GM23338 (cell line): Measurements from ENCODE around the gene PRDX4. TPM values are rescaled to one million over a fixed set of nuclear protein-coding genes. Genes with fewer than 3 reads are reported as not detected.

Source experiments
- ATAC-seq: fragments of 200-7000 bp; cut with Tn5 transposase; 3 replicates; pipeline ENCODE4 v1.9.1; 2020
- DNase-seq: peaks from one replicate; pipeline ENCODE4 v3.0.0-alpha.2; 2015; ENCODE audit warnings: low spot score
- H2AFZ ChIP-seq: fragments of 200-600 bp; sonication (generic); 2 replicates; pipeline ENCODE4 v1.8.0; 2016; ENCODE audit warnings: antibody characterized with exemption, mild to moderate bottlenecking, moderate library complexity
- H3F3A ChIP-seq: fragments of 200-600 bp; sonication (generic); replicated peaks from 2 replicates; pipeline ENCODE4 v1.8.0; 2017; ENCODE audit warnings: antibody characterized with exemption, mixed run types, low read depth
- H3K27ac ChIP-seq: fragments of 200-600 bp; sonication (generic); 2 replicates; pipeline ENCODE4 v1.6.1; 2016; ENCODE audit warnings: low read depth
- H3K27me3 ChIP-seq: fragments of 200-600 bp; sonication (generic); 2 replicates; pipeline ENCODE4 v1.8.0; 2016; ENCODE audit warnings: mild to moderate bottlenecking, mixed run types, moderate library complexity; ENCODE audit not compliant: insufficient read depth
- H3K36me3 ChIP-seq: fragments of 200-600 bp; sonication (generic); 2 replicates; pipeline ENCODE4 v1.8.0; 2016; ENCODE audit warnings: mild to moderate bottlenecking; ENCODE audit not compliant: insufficient read depth
- H3K4me1 ChIP-seq: fragments of 200-600 bp; sonication (generic); 2 replicates; pipeline ENCODE4 v1.8.0; 2016; ENCODE audit warnings: mild to moderate bottlenecking, moderate library complexity; ENCODE audit not compliant: insufficient read depth
- H3K4me2 ChIP-seq: fragments of 200-600 bp; sonication (generic); 2 replicates; pipeline ENCODE4 v1.7.1; 2017; ENCODE audit warnings: mixed run types
- H3K4me3 ChIP-seq: fragments of 200-600 bp; sonication (generic); 2 replicates; pipeline ENCODE4 v1.6.1; 2016; ENCODE audit warnings: mixed run types
- H3K79me2 ChIP-seq: fragments of 200-600 bp; sonication (generic); replicated peaks from 2 replicates; pipeline ENCODE4 v1.8.0; 2017; ENCODE audit warnings: mild to moderate bottlenecking; ENCODE audit not compliant: insufficient read depth
- H3K9me2 ChIP-seq: fragments of 200-600 bp; sonication (generic); 2 replicates; pipeline ENCODE4 v1.8.0; 2017; ENCODE audit not compliant: insufficient read depth
- H4K20me1 ChIP-seq: fragments of 200-600 bp; sonication (generic); replicated peaks from 2 replicates; pipeline ENCODE4 v1.8.0; 2017; ENCODE audit warnings: mild to moderate bottlenecking; ENCODE audit not compliant: insufficient read depth
- H3K27ac Mint-ChIP-seq: 2 replicates; pipeline ENCODE4 v1.8.0; 2020; ENCODE audit warnings: inconsistent platforms, mild to moderate bottlenecking, moderate library complexity, mixed read lengths
- H3K27me3 Mint-ChIP-seq: 3 replicates; pipeline ENCODE4 v1.8.0; 2022; ENCODE audit warnings: low read depth, mild to moderate bottlenecking, moderate library complexity, mixed read lengths, inconsistent platforms; ENCODE audit not compliant: insufficient read depth, poor library complexity
- H3K36me3 Mint-ChIP-seq: 3 replicates; pipeline ENCODE4 v1.8.0; 2021; ENCODE audit warnings: low read depth, mild to moderate bottlenecking, inconsistent platforms, moderate library complexity, mixed read lengths
- H3K4me1 Mint-ChIP-seq: 3 replicates; pipeline ENCODE4 v1.8.0; 2020; ENCODE audit warnings: mild to moderate bottlenecking, inconsistent platforms, mixed read lengths
- H3K4me3 Mint-ChIP-seq: 3 replicates; pipeline ENCODE4 v1.8.0; 2021; ENCODE audit warnings: moderate library complexity, mild to moderate bottlenecking, inconsistent platforms, mixed read lengths
- H3K9me3 Mint-ChIP-seq: 3 replicates; pipeline ENCODE4 v1.8.0; 2020; ENCODE audit warnings: moderate library complexity, mild to moderate bottlenecking, inconsistent platforms, mixed read lengths
- EZH2 ChIP-seq: fragments of 200-600 bp; sonication (generic); IDR thresholded peaks from one replicate; pipeline ENCODE4 v1.8.0; 2017; ENCODE audit warnings: antibody characterized with exemption, mild to moderate bottlenecking, low read depth; ENCODE audit not compliant: unreplicated experiment
- EZH2phosphoT487 ChIP-seq: fragments of 200-600 bp; sonication (generic); IDR thresholded peaks from one replicate; pipeline ENCODE4 v1.8.1; 2018; ENCODE audit warnings: antibody characterized with exemption; ENCODE audit not compliant: unreplicated experiment
- JUNB ChIP-seq: IDR thresholded peaks from one replicate; pipeline ENCODE4 v1.6.1; 2016; ENCODE audit warnings: antibody characterized with exemption; ENCODE audit not compliant: unreplicated experiment
- NANOG ChIP-seq: IDR thresholded peaks from 2 replicates; pipeline ENCODE4 v1.6.1; 2016; ENCODE audit warnings: antibody characterized with exemption, borderline replicate concordance
- POLR2AphosphoS5 ChIP-seq: IDR thresholded peaks from 2 replicates; pipeline ENCODE4 v1.6.1; 2016; ENCODE audit warnings: antibody characterized with exemption, low read depth
- STAT1 ChIP-seq: IDR thresholded peaks from one replicate; pipeline ENCODE4 v1.6.1; 2016; ENCODE audit warnings: antibody characterized with exemption; ENCODE audit not compliant: unreplicated experiment
- ZNF331 ChIP-seq: fragments of 250-450 bp; sonication (Bioruptor Pico); IDR thresholded peaks from 2 replicates; pipeline ENCODE4 v1.5.0; 2020; ENCODE audit warnings: low read depth, mild to moderate bottlenecking, moderate library complexity
- polyA plus RNA-seq: library from polyadenylated mRNA; unstranded; fragments of >200 nt; fragmentation: Nextera tagmentation; extraction: Ambion mirVana; gene quantifications from 2 replicates; pipeline ENCODE4 v1.2.1, GENCODE V29; 2016
- total RNA-seq: library from RNA; depleted of rRNA; stranded (reverse); fragments of >200 nt; shearing (Covaris generic); gene quantifications from 2 replicates; pipeline ENCODE4 v1.2.3, GENCODE V29; 2014
- TF ChIP-seq, protein P1 (sequence below): IDR thresholded peaks from 2 replicates; pipeline ENCODE4 v1.6.1; 2016; ENCODE audit warnings: antibody characterized with exemption
- TF ChIP-seq, protein P2 (sequence below): fragments of 250-450 bp; sonication (Bioruptor Pico); IDR thresholded peaks from 2 replicates; pipeline ENCODE4 v1.5.0; 2020; ENCODE audit warnings: mild to moderate bottlenecking, moderate library complexity
- TF ChIP-seq, protein P3 (sequence below): IDR thresholded peaks from one replicate; pipeline ENCODE4 v1.6.1; 2018; ENCODE audit warnings: antibody characterized with exemption; ENCODE audit not compliant: unreplicated experiment

Gene PRDX4
- total and polyA plus RNA-seq, 2 experiments from 2014 or later, result 101 to 139 TPM

DNA sequence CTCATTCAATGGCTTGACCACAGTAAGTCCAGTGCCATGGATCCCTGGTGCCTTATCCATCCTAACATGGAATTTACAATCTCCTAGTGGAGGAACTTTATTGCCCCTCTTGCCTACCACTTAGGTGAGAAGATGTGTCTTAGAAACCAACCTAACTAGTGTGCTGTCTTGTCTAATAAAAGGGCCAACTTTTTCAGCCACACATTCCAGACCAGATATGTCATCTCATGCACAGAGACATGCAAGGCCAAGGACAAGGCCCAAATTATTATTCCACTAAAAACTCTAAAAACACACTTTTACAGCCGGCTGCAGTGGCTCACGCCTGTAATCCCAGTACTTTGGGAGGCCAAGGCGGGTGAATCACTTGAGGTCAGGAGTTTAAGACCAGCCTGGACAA lies 10.6 kb upstream of the PRDX4 start:
- DNase-seq (no peak), ATAC-seq (no peak)
- 0 out of 2 replicates have a peak, but pooled peaks cover 4% of the 10 kb centered on the region for H3K9me2 ChIP-seq
- peaks cover 3% of the 10 kb centered on the region; the same call in 1 of the 2 replicates for H3K4me1 ChIP-seq
- no peaks in the 10 kb centered on the region for H3F3A ChIP-seq
- TF ChIP-seq POLR2AphosphoS5 (no peak), STAT1 (no peak), ZNF331 (no peak), EZH2 (no peak)
- no peaks in the 10 kb centered on the region for H3K27me3 ChIP-seq
- Mint-ChIP-seq H3K9me3 (0 out of 3 replicates have a peak, but pooled peaks cover 4% of the 10 kb centered on the region), H3K27ac (no peak overlapping the region), H3K4me1 (peaks cover 18% of the 10 kb centered on the region), H3K4me3 (no peak overlapping the region), H3K27me3 (no peaks in the 10 kb centered on the region), H3K36me3 (peaks cover 16% of the 10 kb centered on the region; the same call in 2 of the 3 replicates)
- no peak overlapping the region for H3K27ac ChIP-seq
- no peaks in the 10 kb centered on the region for H3K36me3 ChIP-seq
- no peak overlapping the region for H3K4me3 ChIP-seq
- no peaks in the 10 kb centered on the region for H4K20me1 ChIP-seq
- no peaks in the 10 kb centered on the region for H3K79me2 ChIP-seq
- no peak overlapping the region for H3K4me2 ChIP-seq
- no peak overlapping the region for H2AFZ ChIP-seq

DNA sequence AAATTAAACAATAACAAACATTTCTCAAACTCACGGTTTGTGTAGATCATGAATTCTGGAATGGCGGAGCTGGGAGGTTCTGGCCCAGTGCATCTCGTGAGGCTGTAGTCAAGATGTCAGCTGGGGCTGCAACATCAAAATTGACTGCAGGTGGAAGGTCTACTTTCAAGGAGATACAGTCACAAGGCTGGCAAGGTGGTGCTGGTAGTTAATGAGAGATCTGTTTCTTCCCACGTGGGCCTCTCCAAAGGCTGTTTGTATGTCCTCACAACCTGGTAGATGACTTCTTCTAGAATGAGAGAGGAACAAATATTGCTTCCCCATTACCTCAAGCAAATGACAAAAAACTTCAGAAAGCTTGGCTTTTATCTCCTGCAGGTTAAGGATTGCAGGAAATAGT lies 8.0 kb upstream of the PRDX4 start:
- H3K27me3 Mint-ChIP-seq, result no peaks in the 10 kb centered on the region
- H3K4me2 ChIP-seq, result peak overlapping the region; percentile 64
- peaks cover 3% of the 10 kb centered on the region; the same call in 1 of the 2 replicates for H3K4me1 ChIP-seq
- H3K4me3 ChIP-seq, result peak overlapping the region; percentile 9; the same call in 1 of the 2 replicates
- no peak overlapping the region for H3K4me3 Mint-ChIP-seq
- no peak overlapping the region for H2AFZ ChIP-seq
- no peaks in the 10 kb centered on the region for H3K9me3 Mint-ChIP-seq
- H3K36me3 Mint-ChIP-seq, result peaks cover 5% of the 10 kb centered on the region; the same call in 2 of the 3 replicates
- no peak for DNase-seq
- H3K79me2 ChIP-seq, result no peaks in the 10 kb centered on the region
- H3K27ac ChIP-seq, result peak overlapping the region; percentile 92
- no peaks in the 10 kb centered on the region for H3K36me3 ChIP-seq
- H4K20me1 ChIP-seq, result no peaks in the 10 kb centered on the region
- no peak overlapping the region; the same call in 1 of the 2 replicates for H3K27ac Mint-ChIP-seq
- no peak for ATAC-seq
- no peaks in the 10 kb centered on the region for H3K27me3 ChIP-seq
- H3K9me2 ChIP-seq, result 0 out of 2 replicates have a peak, but pooled peaks cover 5% of the 10 kb centered on the region
- H3F3A ChIP-seq, result no peaks in the 10 kb centered on the region
- H3K4me1 Mint-ChIP-seq, result peaks cover 18% of the 10 kb centered on the region
- TF ChIP-seq, protein P1, sequence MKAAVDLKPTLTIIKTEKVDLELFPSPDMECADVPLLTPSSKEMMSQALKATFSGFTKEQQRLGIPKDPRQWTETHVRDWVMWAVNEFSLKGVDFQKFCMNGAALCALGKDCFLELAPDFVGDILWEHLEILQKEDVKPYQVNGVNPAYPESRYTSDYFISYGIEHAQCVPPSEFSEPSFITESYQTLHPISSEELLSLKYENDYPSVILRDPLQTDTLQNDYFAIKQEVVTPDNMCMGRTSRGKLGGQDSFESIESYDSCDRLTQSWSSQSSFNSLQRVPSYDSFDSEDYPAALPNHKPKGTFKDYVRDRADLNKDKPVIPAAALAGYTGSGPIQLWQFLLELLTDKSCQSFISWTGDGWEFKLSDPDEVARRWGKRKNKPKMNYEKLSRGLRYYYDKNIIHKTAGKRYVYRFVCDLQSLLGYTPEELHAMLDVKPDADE, result no peak
- TF ChIP-seq EZH2, result no peak
- TF ChIP-seq NANOG, result no peak
- TF ChIP-seq, protein P2, sequence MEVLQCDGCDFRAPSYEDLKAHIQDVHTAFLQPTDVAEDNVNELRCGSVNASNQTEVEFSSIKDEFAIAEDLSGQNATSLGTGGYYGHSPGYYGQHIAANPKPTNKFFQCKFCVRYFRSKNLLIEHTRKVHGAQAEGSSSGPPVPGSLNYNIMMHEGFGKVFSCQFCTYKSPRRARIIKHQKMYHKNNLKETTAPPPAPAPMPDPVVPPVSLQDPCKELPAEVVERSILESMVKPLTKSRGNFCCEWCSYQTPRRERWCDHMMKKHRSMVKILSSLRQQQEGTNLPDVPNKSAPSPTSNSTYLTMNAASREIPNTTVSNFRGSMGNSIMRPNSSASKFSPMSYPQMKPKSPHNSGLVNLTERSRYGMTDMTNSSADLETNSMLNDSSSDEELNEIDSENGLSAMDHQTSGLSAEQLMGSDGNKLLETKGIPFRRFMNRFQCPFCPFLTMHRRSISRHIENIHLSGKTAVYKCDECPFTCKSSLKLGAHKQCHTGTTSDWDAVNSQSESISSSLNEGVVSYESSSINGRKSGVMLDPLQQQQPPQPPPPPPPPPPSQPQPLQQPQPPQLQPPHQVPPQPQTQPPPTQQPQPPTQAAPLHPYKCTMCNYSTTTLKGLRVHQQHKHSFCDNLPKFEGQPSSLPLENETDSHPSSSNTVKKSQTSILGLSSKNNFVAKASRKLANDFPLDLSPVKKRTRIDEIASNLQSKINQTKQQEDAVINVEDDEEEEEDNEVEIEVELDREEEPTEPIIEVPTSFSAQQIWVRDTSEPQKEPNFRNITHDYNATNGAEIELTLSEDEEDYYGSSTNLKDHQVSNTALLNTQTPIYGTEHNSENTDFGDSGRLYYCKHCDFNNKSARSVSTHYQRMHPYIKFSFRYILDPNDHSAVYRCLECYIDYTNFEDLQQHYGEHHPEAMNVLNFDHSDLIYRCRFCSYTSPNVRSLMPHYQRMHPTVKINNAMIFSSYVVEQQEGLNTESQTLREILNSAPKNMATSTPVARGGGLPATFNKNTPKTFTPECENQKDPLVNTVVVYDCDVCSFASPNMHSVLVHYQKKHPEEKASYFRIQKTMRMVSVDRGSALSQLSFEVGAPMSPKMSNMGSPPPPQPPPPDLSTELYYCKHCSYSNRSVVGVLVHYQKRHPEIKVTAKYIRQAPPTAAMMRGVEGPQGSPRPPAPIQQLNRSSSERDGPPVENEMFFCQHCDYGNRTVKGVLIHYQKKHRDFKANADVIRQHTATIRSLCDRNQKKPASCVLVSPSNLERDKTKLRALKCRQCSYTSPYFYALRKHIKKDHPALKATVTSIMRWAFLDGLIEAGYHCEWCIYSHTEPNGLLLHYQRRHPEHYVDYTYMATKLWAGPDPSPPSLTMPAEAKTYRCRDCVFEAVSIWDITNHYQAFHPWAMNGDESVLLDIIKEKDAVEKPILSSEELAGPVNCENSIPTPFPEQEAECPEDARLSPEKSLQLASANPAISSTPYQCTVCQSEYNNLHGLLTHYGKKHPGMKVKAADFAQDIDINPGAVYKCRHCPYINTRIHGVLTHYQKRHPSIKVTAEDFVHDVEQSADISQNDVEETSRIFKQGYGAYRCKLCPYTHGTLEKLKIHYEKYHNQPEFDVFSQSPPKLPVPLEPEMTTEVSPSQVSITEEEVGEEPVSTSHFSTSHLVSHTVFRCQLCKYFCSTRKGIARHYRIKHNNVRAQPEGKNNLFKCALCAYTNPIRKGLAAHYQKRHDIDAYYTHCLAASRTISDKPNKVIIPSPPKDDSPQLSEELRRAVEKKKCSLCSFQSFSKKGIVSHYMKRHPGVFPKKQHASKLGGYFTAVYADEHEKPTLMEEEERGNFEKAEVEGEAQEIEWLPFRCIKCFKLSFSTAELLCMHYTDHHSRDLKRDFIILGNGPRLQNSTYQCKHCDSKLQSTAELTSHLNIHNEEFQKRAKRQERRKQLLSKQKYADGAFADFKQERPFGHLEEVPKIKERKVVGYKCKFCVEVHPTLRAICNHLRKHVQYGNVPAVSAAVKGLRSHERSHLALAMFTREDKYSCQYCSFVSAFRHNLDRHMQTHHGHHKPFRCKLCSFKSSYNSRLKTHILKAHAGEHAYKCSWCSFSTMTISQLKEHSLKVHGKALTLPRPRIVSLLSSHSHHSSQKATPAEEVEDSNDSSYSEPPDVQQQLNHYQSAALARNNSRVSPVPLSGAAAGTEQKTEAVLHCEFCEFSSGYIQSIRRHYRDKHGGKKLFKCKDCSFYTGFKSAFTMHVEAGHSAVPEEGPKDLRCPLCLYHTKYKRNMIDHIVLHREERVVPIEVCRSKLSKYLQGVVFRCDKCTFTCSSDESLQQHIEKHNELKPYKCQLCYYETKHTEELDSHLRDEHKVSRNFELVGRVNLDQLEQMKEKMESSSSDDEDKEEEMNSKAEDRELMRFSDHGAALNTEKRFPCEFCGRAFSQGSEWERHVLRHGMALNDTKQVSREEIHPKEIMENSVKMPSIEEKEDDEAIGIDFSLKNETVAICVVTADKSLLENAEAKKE (CRISPR knock-in tag), result no peak
- TF ChIP-seq, protein P3, sequence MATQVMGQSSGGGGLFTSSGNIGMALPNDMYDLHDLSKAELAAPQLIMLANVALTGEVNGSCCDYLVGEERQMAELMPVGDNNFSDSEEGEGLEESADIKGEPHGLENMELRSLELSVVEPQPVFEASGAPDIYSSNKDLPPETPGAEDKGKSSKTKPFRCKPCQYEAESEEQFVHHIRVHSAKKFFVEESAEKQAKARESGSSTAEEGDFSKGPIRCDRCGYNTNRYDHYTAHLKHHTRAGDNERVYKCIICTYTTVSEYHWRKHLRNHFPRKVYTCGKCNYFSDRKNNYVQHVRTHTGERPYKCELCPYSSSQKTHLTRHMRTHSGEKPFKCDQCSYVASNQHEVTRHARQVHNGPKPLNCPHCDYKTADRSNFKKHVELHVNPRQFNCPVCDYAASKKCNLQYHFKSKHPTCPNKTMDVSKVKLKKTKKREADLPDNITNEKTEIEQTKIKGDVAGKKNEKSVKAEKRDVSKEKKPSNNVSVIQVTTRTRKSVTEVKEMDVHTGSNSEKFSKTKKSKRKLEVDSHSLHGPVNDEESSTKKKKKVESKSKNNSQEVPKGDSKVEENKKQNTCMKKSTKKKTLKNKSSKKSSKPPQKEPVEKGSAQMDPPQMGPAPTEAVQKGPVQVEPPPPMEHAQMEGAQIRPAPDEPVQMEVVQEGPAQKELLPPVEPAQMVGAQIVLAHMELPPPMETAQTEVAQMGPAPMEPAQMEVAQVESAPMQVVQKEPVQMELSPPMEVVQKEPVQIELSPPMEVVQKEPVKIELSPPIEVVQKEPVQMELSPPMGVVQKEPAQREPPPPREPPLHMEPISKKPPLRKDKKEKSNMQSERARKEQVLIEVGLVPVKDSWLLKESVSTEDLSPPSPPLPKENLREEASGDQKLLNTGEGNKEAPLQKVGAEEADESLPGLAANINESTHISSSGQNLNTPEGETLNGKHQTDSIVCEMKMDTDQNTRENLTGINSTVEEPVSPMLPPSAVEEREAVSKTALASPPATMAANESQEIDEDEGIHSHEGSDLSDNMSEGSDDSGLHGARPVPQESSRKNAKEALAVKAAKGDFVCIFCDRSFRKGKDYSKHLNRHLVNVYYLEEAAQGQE, result no peak
- TF ChIP-seq JUNB, result no peak
- TF ChIP-seq ZNF331, result no peak
- no peak for TF ChIP-seq EZH2phosphoT487
